OCI-LY7 (cell line): ENCODE measurements around the gene KIF16B. TPM values are rescaled to one million over a fixed set of nuclear protein-coding genes. Genes with fewer than 3 reads are reported as not detected.
A peak's percentile ranks its signal among the peaks of the same experiment; 100 is the strongest.

Source experiments
- BruUV-seq: library from RNA; stranded (reverse); fragments of 400-500 nt; replicated peaks from 2 replicates; lab custom pipeline; 2021; lab: Mats Ljungman, UMichigan
- CTCF ChIA-PET: fragments of 300-600 bp; sonication (Branson Sonifier 250); formaldehyde crosslinking; loops from one replicate; lab custom pipeline; 2022; ENCODE audit warnings: antibody characterized with exemption; ENCODE audit not compliant: unreplicated experiment; lab: Charles Lee
- POLR2A ChIA-PET: fragments of 300-600 bp; sonication (Branson Sonifier 250); formaldehyde crosslinking; loops from one replicate; lab custom pipeline; 2022; ENCODE audit warnings: antibody characterized with exemption; lab: Charles Lee
- DNase-seq: peaks from one replicate; pipeline ENCODE4 v3.0.0-alpha.2; 2015; ENCODE audit warnings: low spot score
- H2AFZ ChIP-seq: fragments of 200-600 bp; sonication (generic), shearing (Covaris generic); 2 replicates; pipeline ENCODE4 v1.6.1; 2014; ENCODE audit warnings: mild to moderate bottlenecking, antibody characterized with exemption, low read length, moderate library complexity
- H3K27ac ChIP-seq: fragments of 200-600 bp; sonication (generic); 2 replicates; pipeline ENCODE4 v1.5.1; 2014; ENCODE audit warnings: mixed run types, low read depth, mild to moderate bottlenecking, moderate library complexity, low read length, inconsistent platforms; ENCODE audit not compliant: poor library complexity, severe bottlenecking
- H3K36me3 ChIP-seq: fragments of 200-600 bp; sonication (generic); 2 replicates; pipeline ENCODE4 v1.6.1; 2014; ENCODE audit warnings: mild to moderate bottlenecking, antibody characterized with exemption, low read length, moderate library complexity, mixed read lengths; ENCODE audit not compliant: insufficient read depth
- H3K4me1 ChIP-seq: fragments of 200-600 bp; sonication (generic); 2 replicates; pipeline ENCODE4 v1.5.1; 2014; ENCODE audit warnings: mild to moderate bottlenecking, low read length; ENCODE audit not compliant: insufficient read depth, poor library complexity, severe bottlenecking
- H3K4me2 ChIP-seq: fragments of 200-600 bp; sonication (generic); 2 replicates; pipeline ENCODE4 v1.6.1; 2014; ENCODE audit warnings: mild to moderate bottlenecking, low read length
- H3K4me3 ChIP-seq: fragments of 200-600 bp; sonication (generic); 2 replicates; pipeline ENCODE4 v1.5.1; 2014; ENCODE audit warnings: mild to moderate bottlenecking, low read depth, low read length; ENCODE audit not compliant: poor library complexity, severe bottlenecking
- H3K79me2 ChIP-seq: fragments of 200-600 bp; sonication (generic); 2 replicates; pipeline ENCODE4 v1.6.1; 2016; ENCODE audit warnings: low read depth, mild to moderate bottlenecking, low read length, moderate library complexity, mixed read lengths; ENCODE audit not compliant: insufficient read depth
- H3K9me2 ChIP-seq: fragments of 200-600 bp; sonication (generic); 2 replicates; pipeline ENCODE4 v1.6.1; 2016; ENCODE audit warnings: mild to moderate bottlenecking, low read length, mixed read lengths; ENCODE audit not compliant: insufficient read depth
- H3K9me3 ChIP-seq: fragments of 200-600 bp; sonication (generic); 2 replicates; pipeline ENCODE4 v1.6.1; 2014; ENCODE audit warnings: mild to moderate bottlenecking, mixed run types, low read length, mixed read lengths
- H4K20me1 ChIP-seq: fragments of 200-600 bp; sonication (generic); 2 replicates; pipeline ENCODE4 v1.6.1; 2014; ENCODE audit warnings: mild to moderate bottlenecking, antibody characterized with exemption, low read length, moderate library complexity, mixed read lengths; ENCODE audit not compliant: insufficient read depth
- EZH2phosphoT487 ChIP-seq: fragments of 200-600 bp; sonication (generic); IDR thresholded peaks from 2 replicates; pipeline ENCODE4 v1.6.1; 2018; ENCODE audit warnings: low read depth, borderline replicate concordance, mild to moderate bottlenecking, mixed run types, antibody characterized with exemption, low read length, moderate library complexity, mixed read lengths
- intact Hi-C: fragments of 100-400 bp; cut with micrococcal nuclease; formaldehyde crosslinking; loops from one replicate; pipeline ENCODE4 v1.10.0; 2022; ENCODE audit not compliant: unreplicated experiment
- total RNA-seq, 2 experiments: library from RNA; depleted of rRNA in 1 of 2; stranded (reverse); fragments of >200 nt in 1 of 2; shearing (Covaris generic) in 1 of 2; gene quantifications; 2 replicates each; pipeline ENCODE4 v1.2.3, GENCODE V29; 2014 to 2022
- TF ChIP-seq, protein P1 (sequence below): fragments of 200-600 bp; sonication (generic); conservative IDR thresholded peaks from 2 replicates; pipeline ENCODE4 v1.5.1; 2014; ENCODE audit warnings: mild to moderate bottlenecking, antibody characterized with exemption, low read length, moderate library complexity, mixed read lengths

Gene KIF16B
- total RNA-seq, 2 experiments from 2014 or later = 6.2 to 11.2 TPM

DNA sequence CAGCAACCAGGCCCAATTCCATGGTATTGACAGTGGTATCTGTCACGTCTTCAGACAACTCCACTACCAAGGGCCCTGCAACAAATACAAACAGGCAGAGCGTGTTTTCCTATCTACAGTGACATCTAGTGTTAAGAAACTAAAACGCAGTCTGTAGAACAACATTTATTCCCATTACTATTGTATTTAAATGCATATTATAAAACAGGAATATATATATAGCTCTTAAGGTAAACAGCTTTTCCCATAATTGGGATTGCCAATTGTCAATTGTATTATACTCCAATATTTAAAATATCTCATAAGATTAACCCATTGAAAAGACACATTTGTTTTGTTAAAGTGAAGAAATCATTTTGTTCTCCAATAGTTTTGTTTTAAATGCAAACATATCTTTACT is 97.2 kb downstream of the KIF16B start:
- DNase-seq = peak; percentile 61
- TF ChIP-seq, protein P1, sequence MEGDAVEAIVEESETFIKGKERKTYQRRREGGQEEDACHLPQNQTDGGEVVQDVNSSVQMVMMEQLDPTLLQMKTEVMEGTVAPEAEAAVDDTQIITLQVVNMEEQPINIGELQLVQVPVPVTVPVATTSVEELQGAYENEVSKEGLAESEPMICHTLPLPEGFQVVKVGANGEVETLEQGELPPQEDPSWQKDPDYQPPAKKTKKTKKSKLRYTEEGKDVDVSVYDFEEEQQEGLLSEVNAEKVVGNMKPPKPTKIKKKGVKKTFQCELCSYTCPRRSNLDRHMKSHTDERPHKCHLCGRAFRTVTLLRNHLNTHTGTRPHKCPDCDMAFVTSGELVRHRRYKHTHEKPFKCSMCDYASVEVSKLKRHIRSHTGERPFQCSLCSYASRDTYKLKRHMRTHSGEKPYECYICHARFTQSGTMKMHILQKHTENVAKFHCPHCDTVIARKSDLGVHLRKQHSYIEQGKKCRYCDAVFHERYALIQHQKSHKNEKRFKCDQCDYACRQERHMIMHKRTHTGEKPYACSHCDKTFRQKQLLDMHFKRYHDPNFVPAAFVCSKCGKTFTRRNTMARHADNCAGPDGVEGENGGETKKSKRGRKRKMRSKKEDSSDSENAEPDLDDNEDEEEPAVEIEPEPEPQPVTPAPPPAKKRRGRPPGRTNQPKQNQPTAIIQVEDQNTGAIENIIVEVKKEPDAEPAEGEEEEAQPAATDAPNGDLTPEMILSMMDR = peak; percentile 90
- no peak for TF ChIP-seq EZH2phosphoT487
- ChIA-PET POLR2A (interaction anchor here (0.9 to 1.3 kb wide), 4 partner anchors 15 to 764 kb away, joined by 3 read pairs; no protein-coding TSS in a partner anchor), CTCF (interaction anchor here (0.9 kb wide), 1 partner anchor 542 kb away, joined by 4 read pairs; no protein-coding TSS in a partner anchor)
- no TSS peak for BruUV-seq
- Histone ChIP-seq H3K4me3 (no peak overlapping the region), H3K79me2 (no peaks in the 10 kb centered on the region), H4K20me1 (no peaks in the 10 kb centered on the region), H3K9me3 (no peaks in the 10 kb centered on the region), H3K9me2 (no peaks in the 10 kb centered on the region), H3K4me2 (no peak overlapping the region), H2AFZ (no peak overlapping the region), H3K36me3 (no peaks in the 10 kb centered on the region), H3K27ac (no peak overlapping the region), H3K4me1 (peaks cover 4% of the 10 kb centered on the region)
- intact Hi-C loops = loop anchor here (5.0 to 10.0 kb wide), 3 partner anchors 431 to 769 kb away; no protein-coding TSS in a partner anchor

DNA sequence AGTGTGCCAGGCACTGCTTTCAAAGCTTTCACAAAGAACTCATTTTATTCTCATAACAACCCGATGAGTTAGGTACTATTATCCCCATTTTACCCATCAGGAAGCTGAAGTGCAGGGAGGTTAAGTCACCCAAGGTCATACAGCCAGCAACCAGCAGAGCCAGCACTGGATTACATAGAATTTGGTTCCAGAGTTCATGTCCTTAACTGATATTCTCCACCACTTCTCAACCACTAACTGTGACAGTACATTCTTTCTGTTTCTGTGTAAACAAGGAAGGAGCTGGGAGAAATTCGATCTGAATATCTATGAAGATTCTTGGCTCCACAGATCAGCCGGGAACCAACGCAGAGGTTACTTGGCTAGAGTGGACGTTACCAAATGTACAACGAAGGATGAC is 98.0 kb downstream of the KIF16B start:
- no TSS peak for BruUV-seq
- H3K4me1 ChIP-seq = peaks cover 4% of the 10 kb centered on the region
- no peaks in the 10 kb centered on the region for H3K9me3 ChIP-seq
- no peak overlapping the region for H2AFZ ChIP-seq
- no peaks in the 10 kb centered on the region for H3K36me3 ChIP-seq
- no peak for DNase-seq
- ChIA-PET CTCF (interaction anchor here (0.9 kb wide), 1 partner anchor 542 kb away, joined by 4 read pairs; no protein-coding TSS in a partner anchor), POLR2A (interaction anchor here (0.6 to 1.3 kb wide), 5 partner anchors 10 to 803 kb away, joined by 3 to 4 read pairs (median 3); no protein-coding TSS in a partner anchor)
- intact Hi-C loops = loop anchor here (5.0 to 10.0 kb wide), 3 partner anchors 430 to 768 kb away; no protein-coding TSS in a partner anchor
- H3K79me2 ChIP-seq = no peaks in the 10 kb centered on the region
- no peak overlapping the region for H3K4me3 ChIP-seq
- TF ChIP-seq, protein P1 = no peak
- no peak for TF ChIP-seq EZH2phosphoT487
- H4K20me1 ChIP-seq = no peaks in the 10 kb centered on the region
- no peaks in the 10 kb centered on the region for H3K9me2 ChIP-seq
- H3K4me2 ChIP-seq = no peak overlapping the region
- no peak overlapping the region for H3K27ac ChIP-seq

DNA sequence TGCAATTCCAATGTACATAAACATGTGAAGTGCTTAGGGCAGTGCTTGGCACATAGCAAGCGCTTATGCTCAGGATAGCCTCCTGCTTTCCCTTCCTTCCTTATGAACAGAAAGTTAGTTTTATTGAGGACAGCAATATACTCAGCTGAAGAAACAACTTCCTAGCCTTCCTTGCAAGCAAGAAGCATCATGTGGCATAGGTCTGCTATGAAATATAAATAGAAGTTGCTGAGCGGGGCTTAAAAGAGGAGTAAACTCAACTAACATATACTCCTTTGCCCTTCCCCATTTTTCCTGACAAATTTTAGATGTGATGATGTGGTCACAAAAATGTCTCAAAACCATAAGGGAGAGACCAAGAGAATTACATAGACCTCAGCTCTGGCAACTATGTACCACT is 98.9 kb downstream of the KIF16B start:
- DNase-seq = no peak
- Histone ChIP-seq H3K27ac (no peak overlapping the region), H3K4me1 (peaks cover 4% of the 10 kb centered on the region), H3K9me3 (no peaks in the 10 kb centered on the region), H3K4me2 (no peak overlapping the region), H4K20me1 (no peaks in the 10 kb centered on the region), H3K4me3 (no peak overlapping the region), H3K9me2 (no peaks in the 10 kb centered on the region), H3K79me2 (no peaks in the 10 kb centered on the region), H3K36me3 (no peaks in the 10 kb centered on the region), H2AFZ (no peak overlapping the region)
- POLR2A ChIA-PET = interaction anchor here (1.0 kb wide), 1 partner anchor 11 kb away, joined by 3 read pairs; no protein-coding TSS in a partner anchor
- CTCF ChIA-PET = no interaction called here
- no TSS peak for BruUV-seq
- intact Hi-C loops = loop anchor here (10.0 kb wide), 2 partner anchors 430 to 630 kb away; no protein-coding TSS in a partner anchor
- no peak for TF ChIP-seq EZH2phosphoT487
- TF ChIP-seq, protein P1 = no peak
